MG63 (cell line): ENCODE results near the gene KRT73. TPM values are rescaled to one million over a fixed set of nuclear protein-coding genes. Genes with fewer than 3 reads are reported as not detected.

Experiments used
- DNase-seq: peaks from one replicate; pipeline ENCODE4 v3.0.0-alpha.2; 2020
- H3K27me3 ChIP-seq: fragments of 250-450 bp; sonication (Bioruptor Pico); 2 replicates; pipeline ENCODE4 v1.5.1; 2020; ENCODE audit warnings: mild to moderate bottlenecking, moderate library complexity
- H3K36me3 ChIP-seq: fragments of 250-450 bp; sonication (Bioruptor Pico); 2 replicates; pipeline ENCODE4 v1.5.1; 2020; ENCODE audit warnings: mild to moderate bottlenecking, moderate library complexity
- H3K4me3 ChIP-seq: fragments of 250-450 bp; sonication (Bioruptor Pico); 2 replicates; pipeline ENCODE4 v1.5.1; 2020; ENCODE audit warnings: mild to moderate bottlenecking, moderate library complexity
- H3K9me3 ChIP-seq: fragments of 250-450 bp; sonication (Bioruptor Pico); 2 replicates; pipeline ENCODE4 v1.5.1; 2020; ENCODE audit warnings: mild to moderate bottlenecking, moderate library complexity
- total RNA-seq: library from RNA; depleted of rRNA; stranded (reverse); fragments of >200 nt; shearing (Covaris generic); gene quantifications from 2 replicates; pipeline ENCODE4 v1.2.3, GENCODE V29; 2014; ENCODE audit warnings: low replicate concordance

Gene KRT73
- total RNA-seq, 1 experiment from 2014 or later: not detected

- Histone ChIP-seq H3K27me3 (no peaks in the 10 kb centered on the region), H3K9me3 (no peaks in the 10 kb centered on the region), H3K4me3 (no peak overlapping the region), H3K36me3 (no peaks in the 10 kb centered on the region)
- no peak for DNase-seq
Observed at GRCh38 chr12:52631676-52632459, 13.5 kb upstream of the KRT73 start.

- Histone ChIP-seq H3K9me3 (no peaks in the 10 kb centered on the region), H3K4me3 (no peak overlapping the region), H3K27me3 (no peaks in the 10 kb centered on the region), H3K36me3 (no peaks in the 10 kb centered on the region)
- DNase-seq: no peak
Observed at GRCh38 chr12:52631264-52631663, 12.9 kb upstream of the KRT73 start.

DNA sequence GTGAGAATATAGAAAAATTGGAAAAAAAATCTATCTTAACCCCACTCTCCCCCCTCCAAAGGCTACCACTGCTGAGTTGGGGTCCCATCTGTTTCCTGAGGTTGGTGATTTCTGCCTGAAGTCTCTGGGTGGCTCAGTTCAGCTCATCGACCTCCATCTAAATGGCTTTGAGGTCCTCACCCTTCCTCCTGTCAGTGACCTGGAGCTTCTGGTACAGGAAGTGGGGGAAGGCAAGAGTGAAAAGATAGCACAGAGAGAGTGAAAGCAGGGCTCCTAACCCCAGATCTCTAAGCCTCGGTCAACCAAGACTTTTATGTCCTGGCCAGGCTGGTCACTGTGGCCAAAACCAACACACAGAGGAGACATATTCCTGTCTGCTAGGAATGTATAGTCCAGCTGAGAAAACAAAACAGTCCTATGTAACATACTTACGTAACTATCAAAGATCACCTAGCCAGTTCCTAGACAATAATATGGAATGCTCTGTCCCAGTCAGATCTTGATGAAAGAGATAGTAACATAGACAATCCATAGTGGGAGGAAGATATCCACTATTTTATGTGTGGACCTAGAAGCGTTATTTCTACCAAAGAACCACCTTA, 12.3 kb upstream of the KRT73 start:
- H3K9me3 ChIP-seq: no peaks in the 10 kb centered on the region
- no peaks in the 10 kb centered on the region for H3K27me3 ChIP-seq
- H3K4me3 ChIP-seq: no peak overlapping the region
- no peaks in the 10 kb centered on the region for H3K36me3 ChIP-seq
- no peak for DNase-seq

GRCh38 chr12:52630008-52630500, 11.7 kb upstream of the KRT73 start:
- Histone ChIP-seq H3K27me3 (0 out of 2 replicates have a peak, but pooled peaks cover 2% of the 10 kb centered on the region), H3K9me3 (no peaks in the 10 kb centered on the region), H3K36me3 (no peaks in the 10 kb centered on the region), H3K4me3 (no peak overlapping the region)
- no peak for DNase-seq

- no peak for DNase-seq
- Histone ChIP-seq H3K9me3 (no peaks in the 10 kb centered on the region), H3K4me3 (no peak overlapping the region), H3K36me3 (no peaks in the 10 kb centered on the region), H3K27me3 (0 out of 2 replicates have a peak, but pooled peaks cover 3% of the 10 kb centered on the region)
Observed at GRCh38 chr12:52629281-52630007, 11.1 kb upstream of the KRT73 start.

DNA sequence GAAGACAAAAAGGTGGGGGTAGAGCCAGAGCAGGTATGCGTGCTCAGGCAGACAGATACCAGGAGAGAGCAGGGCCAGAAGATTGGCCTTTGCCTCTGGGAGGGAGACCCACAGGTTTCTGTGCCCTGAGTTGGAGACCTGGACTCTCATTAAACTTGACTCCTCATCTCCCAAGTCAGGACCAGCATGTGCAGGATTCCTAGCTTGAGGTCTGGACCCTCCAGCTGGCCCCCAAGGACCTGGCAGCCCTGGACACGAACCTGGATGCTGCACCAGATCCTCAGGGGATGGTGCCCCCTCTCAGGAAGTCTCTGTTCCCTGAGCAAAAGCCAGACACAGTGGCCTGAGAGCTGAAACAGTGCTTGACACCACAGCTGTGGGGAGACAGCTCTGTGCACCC, 10.5 kb upstream of the KRT73 start:
- H3K4me3 ChIP-seq: no peak overlapping the region
- peaks cover 3% of the 10 kb centered on the region; the same call in 1 of the 2 replicates for H3K9me3 ChIP-seq
- H3K36me3 ChIP-seq: no peaks in the 10 kb centered on the region
- DNase-seq: no peak
- 0 out of 2 replicates have a peak, but pooled peaks cover 3% of the 10 kb centered on the region for H3K27me3 ChIP-seq

DNA sequence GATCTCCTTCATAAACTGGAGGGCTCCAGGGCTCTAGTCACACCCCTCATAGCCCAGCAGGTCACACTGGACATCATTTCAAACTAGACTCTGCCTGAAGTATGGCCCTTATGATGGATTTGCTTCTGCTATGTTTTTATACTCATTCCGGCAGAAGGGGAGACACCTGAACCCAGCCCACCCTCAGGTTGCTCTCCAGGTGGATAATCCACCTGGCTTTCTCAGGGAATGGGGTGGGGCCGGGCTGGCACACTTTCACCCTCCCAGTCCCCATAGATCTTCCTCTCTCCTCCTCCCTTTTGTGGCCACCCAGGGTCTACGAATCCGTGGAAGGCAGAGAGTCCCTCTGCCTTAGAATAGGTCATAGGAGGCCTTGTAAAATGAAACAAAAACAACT, 9.8 kb upstream of the KRT73 start:
- Histone ChIP-seq H3K36me3 (no peaks in the 10 kb centered on the region), H3K9me3 (peaks cover 3% of the 10 kb centered on the region; the same call in 1 of the 2 replicates), H3K4me3 (no peak overlapping the region), H3K27me3 (0 out of 2 replicates have a peak, but pooled peaks cover 3% of the 10 kb centered on the region)
- no peak for DNase-seq

- DNase-seq: no peak
- Histone ChIP-seq H3K9me3 (peaks cover 3% of the 10 kb centered on the region; the same call in 1 of the 2 replicates), H3K4me3 (no peak overlapping the region), H3K36me3 (no peaks in the 10 kb centered on the region), H3K27me3 (0 out of 2 replicates have a peak, but pooled peaks cover 3% of the 10 kb centered on the region)
Observed at GRCh38 chr12:52627395-52628110, 9.2 kb upstream of the KRT73 start.

GRCh38 chr12:52622349-52622748, 4.0 kb upstream of the KRT73 start:
- Histone ChIP-seq H3K9me3 (peaks cover 3% of the 10 kb centered on the region; the same call in 1 of the 2 replicates), H3K27me3 (0 out of 2 replicates have a peak, but pooled peaks cover 3% of the 10 kb centered on the region), H3K4me3 (no peak overlapping the region), H3K36me3 (no peaks in the 10 kb centered on the region)
- no peak for DNase-seq

DNA sequence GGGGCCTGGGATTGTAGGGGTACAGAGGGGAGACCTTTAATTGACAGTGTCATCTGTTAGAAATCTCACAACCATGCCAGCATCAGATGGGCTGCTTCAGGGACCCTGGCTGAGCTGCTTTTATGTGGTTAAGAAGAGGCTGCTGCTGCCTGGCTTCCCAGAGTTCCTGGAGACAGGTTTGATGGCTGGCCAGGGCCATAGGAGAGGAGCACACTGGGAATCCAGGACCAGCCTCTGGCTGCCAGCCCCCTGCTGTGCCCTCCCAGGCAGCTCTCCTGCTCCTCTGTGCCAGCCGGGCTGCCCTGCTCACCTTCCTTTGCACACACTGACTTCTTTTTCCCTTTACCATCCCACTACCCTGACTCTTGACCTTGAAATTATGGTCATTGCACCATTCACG, 507 bp upstream of the KRT73 start:
- no peaks in the 10 kb centered on the region for H3K27me3 ChIP-seq
- no peaks in the 10 kb centered on the region; the same call in 1 of the 2 replicates for H3K9me3 ChIP-seq
- H3K4me3 ChIP-seq: no peak overlapping the region
- H3K36me3 ChIP-seq: no peaks in the 10 kb centered on the region
- DNase-seq: no peak

DNA sequence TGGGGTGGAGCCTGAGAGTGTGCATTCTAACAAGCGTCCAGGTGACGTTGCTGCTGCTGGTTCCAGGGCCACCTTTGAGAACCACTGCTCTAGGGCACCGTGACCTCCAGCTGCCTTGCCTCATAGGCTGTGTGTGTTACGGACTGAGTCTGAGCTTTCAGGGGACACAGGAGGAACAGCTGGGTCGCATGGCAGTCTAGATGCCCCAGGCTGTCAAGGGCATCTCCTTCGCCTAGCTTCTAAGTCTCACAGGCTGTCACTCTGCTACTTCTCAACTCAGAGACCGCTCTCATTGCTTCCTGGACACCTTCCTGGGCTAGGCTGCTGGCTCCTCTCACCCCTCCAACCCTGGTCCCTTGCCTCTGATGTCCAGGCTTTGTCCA, 965 bp downstream of the KRT73 start:
- no peaks in the 10 kb centered on the region for H3K36me3 ChIP-seq
- no peak for DNase-seq
- no peaks in the 10 kb centered on the region for H3K9me3 ChIP-seq
- no peaks in the 10 kb centered on the region for H3K27me3 ChIP-seq
- H3K4me3 ChIP-seq: no peak overlapping the region

DNA sequence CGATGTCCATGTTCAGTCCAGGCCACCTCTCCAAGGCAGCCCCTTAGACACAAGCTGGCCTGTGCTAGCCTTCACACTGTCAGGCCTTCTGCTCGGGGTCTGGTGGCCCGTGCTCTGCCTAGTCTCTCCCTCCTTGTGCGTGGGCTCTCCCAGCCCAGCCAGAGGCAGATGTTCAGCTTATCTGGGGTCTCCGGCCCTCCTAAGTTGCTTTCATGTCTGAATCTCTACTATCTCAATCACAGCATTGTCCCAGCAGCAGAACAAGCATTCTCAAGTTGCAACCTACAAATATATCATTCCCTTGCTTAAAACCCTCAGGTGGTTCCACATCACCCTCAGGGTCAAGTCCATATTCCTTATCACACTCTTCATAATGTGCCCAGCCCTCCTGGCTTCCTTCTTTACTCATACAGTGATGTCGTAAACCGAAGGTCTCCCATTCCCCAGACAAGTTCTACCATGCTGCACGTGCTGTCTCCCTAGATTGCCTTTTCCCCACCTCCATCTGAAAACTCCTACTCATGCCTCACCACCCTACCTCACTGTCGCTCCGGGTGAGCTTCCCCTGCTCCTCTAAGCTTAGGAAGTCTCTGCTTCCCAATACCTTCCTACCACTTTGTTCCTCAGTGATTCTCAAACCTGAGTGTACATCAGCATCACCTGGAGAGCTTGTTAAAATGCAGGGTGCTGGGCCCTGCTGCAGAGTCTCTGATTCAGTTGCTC, 1.5 kb downstream of the KRT73 start:
- DNase-seq: no peak
- Histone ChIP-seq H3K9me3 (no peaks in the 10 kb centered on the region), H3K27me3 (no peaks in the 10 kb centered on the region), H3K4me3 (no peak overlapping the region), H3K36me3 (no peaks in the 10 kb centered on the region)

- H3K36me3 ChIP-seq: no peaks in the 10 kb centered on the region
- DNase-seq: no peak
Observed at GRCh38 chr12:52615912-52616311, 2.4 kb downstream of the KRT73 start.

GRCh38 chr12:52615208-52615868, 3.0 kb downstream of the KRT73 start:
- DNase-seq: no peak
- Histone ChIP-seq H3K4me3 (no peak overlapping the region), H3K9me3 (no peaks in the 10 kb centered on the region), H3K27me3 (no peaks in the 10 kb centered on the region), H3K36me3 (no peaks in the 10 kb centered on the region)

More at GRCh38 chr12:52615912-52616311, 2.4 kb downstream of the KRT73 start:
- no peaks in the 10 kb centered on the region for H3K27me3 ChIP-seq
- H3K9me3 ChIP-seq: no peaks in the 10 kb centered on the region
- no peak overlapping the region for H3K4me3 ChIP-seq

DNA sequence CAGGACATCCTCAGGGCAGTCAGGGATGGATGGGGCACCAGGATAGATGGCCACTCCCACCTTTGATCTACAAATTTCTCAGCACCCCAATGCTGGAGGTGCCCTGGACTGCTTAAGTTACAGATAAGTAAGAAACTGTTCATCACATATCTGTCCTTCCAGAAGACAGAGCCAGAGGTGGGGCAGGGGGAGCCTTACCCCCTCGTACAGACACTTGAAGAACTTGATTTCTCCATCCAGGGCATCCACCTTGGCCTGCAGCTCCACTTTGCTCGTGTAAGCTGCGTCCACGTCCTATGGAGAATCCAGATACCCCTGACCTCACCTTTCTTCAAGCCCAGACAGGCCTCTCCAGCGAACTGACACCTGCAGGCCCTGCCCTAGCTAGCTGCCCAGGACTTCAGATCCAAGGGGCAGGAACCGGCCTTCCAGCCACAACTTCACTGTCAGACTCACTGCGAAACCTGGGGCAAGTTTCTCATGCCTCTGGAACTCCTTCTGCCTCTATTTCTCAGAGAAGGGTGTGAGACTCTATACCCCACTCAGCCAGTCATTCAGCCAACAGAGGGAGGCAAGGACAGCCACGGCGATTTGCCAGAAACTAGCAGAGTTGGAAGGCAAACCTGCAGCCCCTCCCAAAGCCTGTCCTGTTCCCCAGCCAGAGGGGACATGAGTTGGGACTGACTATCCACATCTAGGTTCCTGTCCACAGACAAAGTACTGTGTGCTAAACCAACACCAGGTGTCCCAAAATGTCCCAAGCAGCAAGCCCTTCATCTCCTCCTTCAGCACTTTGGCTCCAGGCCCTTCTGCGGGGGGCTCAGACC, 3.8 kb downstream of the KRT73 start:
- Histone ChIP-seq H3K27me3 (no peaks in the 10 kb centered on the region), H3K9me3 (no peaks in the 10 kb centered on the region), H3K4me3 (no peak overlapping the region), H3K36me3 (no peaks in the 10 kb centered on the region)
- no peak for DNase-seq
